ENCODE measurements around the gene PDZD2.

DNA sequence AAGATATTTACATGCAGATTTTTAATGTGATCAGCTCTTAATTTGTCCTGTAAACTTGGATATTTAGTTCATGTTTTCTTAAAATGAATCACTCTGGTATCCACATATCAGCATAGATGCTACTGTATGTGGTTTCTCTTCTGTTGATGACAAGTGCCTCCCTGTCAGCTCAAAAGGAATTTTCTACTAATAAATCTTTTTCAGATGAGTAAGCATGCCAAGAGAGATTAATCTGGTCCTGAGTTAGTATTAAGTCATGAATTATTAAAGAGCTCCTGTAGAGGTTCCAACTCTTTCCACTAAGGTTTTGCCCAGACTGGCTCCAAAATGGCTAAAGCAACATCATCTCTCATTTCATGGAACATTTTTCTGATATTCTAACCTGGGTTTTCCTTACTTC, 406.0 kb downstream of the PDZD2 start:
- TF ChIP-seq, protein P1, sequence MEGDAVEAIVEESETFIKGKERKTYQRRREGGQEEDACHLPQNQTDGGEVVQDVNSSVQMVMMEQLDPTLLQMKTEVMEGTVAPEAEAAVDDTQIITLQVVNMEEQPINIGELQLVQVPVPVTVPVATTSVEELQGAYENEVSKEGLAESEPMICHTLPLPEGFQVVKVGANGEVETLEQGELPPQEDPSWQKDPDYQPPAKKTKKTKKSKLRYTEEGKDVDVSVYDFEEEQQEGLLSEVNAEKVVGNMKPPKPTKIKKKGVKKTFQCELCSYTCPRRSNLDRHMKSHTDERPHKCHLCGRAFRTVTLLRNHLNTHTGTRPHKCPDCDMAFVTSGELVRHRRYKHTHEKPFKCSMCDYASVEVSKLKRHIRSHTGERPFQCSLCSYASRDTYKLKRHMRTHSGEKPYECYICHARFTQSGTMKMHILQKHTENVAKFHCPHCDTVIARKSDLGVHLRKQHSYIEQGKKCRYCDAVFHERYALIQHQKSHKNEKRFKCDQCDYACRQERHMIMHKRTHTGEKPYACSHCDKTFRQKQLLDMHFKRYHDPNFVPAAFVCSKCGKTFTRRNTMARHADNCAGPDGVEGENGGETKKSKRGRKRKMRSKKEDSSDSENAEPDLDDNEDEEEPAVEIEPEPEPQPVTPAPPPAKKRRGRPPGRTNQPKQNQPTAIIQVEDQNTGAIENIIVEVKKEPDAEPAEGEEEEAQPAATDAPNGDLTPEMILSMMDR (IDR thresholded peaks at IDR 0.05), result no peak
- TF ChIP-seq POLR2A (IDR thresholded peaks at IDR 0.05), result no peak

Measured in heart left ventricle (tissue), 13 donors.